Fibroblast of skin of left quadriceps (primary cell): Measurements from ENCODE around the gene LRRC14B.
"Not testable (repeated sequence)": the region's sequence is repeated elsewhere in the genome, so short reads cannot be mapped to it uniquely, and the experiment has no call there.

Experiments
- DNase-seq, 2 experiments: peaks; one replicate each; pipeline ENCODE4 v3.0.0-alpha.2; 2013; ENCODE audit warnings: low read depth in 2 of 2

The LRRC14B gene

DNA sequence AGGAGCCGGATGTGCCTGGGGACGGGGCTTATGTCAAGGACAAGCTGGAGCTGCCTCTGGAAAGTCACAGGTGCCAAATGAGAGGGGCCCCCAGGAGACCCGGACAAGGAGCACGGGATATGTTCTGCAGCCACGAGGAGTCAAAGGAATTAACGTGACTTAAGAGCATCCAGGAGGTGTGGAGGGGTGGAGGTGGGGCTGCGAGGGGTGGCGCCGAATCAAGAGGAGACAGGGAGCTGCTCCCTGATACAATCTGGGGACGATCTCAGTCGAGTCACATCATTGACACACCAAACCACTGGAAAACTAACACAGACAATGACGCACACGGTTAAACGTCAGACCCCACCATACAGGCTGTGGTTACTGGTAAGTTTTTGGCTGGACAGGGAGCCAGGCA is 16.3 kb downstream of the LRRC14B start:
- no peak for DNase-seq

- DNase-seq, result no peak
Measured at GRCh38 chr5:208449-209114, 17.3 kb downstream of the LRRC14B start.

- DNase-seq, result no peak
Measured at GRCh38 chr5:213803-214395, 22.6 kb downstream of the LRRC14B start.

DNA sequence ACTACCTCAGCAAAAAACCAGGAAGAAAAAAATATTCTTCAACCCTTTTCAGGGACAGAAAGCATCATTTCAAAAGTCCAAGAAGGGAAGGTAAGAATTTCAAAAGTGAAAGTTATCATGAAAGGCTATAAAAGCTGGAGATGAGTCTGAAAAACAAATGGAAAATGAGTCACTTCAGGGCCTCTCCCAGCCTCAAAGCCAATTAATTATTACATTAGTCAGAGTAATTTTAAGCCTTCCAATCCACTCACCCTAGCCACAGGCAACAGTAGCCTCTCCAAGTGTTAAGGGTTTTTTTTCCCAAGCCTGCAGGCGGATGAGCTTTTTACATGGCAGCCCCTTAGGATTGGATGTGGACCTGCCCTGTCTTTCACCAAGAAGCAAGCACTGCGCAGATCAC is 24.0 kb downstream of the LRRC14B start:
- DNase-seq, result not testable (repeated sequence)

GRCh38 chr5:216076-216475 is 24.8 kb downstream of the LRRC14B start:
- not testable (repeated sequence) for DNase-seq

DNA sequence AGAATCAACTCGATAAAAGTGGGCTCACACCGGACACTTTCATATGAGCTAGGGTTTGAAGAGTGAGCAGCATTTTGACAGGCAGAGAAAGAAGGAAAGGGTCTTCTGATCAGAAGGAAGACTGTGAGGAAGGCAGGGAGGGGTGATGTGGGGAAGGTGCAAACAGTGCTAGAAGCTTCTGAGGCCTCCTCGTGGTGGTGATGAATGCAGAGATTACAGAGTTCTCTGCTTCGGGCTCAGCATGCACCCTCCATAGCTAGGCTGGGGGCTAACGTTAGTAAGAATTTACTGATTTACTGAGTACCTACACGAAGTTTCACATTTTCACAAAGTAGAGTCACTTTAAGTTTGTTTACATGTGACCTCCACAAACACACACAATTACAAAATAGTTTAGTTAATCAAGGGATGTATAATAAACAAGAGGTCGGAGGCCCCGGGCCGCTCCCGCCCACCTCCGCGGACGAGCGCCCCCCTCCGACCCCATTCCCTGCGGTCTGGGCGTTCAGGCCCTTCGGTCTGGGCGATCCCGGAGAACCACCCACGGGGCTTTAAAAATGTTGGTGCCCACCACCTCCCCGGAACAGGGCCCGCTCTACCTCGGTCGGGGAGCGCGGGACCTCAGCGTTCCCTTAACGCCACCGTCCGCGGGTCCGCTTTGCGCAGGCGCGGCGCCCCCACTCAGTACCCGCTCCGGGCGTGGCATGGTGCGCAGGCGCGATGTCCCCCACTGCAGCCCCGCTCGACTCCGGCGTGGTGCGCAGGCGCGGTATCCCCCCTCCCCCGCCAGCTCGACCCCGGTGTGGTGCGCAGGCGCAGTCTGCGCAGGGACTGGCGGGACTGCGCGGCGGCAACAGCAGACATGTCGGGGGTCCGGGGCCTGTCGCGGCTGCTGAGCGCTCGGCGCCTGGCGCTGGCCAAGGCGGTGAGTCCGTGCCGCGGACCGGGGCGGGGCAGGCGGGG is 26.5 kb downstream of the LRRC14B start, which contains the start of the genes CCDC127 and SDHA:
Gene CCDC127 (minus strand): TSS at position 660 of the 963 bp plus-strand sequence. CDS start 1,304 bp downstream, outside the sequence.
Gene SDHA (plus strand): TSS at position 827 of the 963 bp plus-strand sequence. CDS start 36 bp downstream, at position 863.
- peak; percentile 79 to 80 for DNase-seq

GRCh38 chr5:218457-219291 is 27.4 kb downstream of the LRRC14B start:
- DNase-seq, result no peak

DNA sequence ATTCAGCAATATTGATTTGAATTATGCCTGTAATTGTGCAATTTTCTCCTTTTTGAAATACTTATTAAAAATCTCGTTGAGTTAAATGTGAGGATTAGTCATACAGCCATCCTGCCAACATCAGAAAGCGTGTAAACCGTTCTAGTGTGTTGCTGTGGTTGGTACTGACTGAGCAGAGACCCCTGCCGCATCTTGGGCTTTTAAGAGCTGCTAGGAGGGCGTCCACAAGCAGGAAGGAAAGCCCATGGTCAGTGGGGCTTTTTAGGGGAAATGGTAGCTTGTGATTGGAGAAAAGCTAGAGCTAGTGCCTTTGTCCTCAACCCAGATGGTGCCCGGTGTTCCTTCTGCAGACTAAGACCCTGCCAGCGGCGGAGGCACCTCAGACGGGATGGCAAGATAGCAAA is 28.2 kb downstream of the LRRC14B start:
- no peak for DNase-seq

- DNase-seq, result no peak
Measured at GRCh38 chr5:219991-220390, 28.7 kb downstream of the LRRC14B start.

- not testable (repeated sequence) for DNase-seq
Measured at GRCh38 chr5:222951-223715, 31.8 kb downstream of the LRRC14B start.

GRCh38 chr5:223791-224190 is 32.5 kb downstream of the LRRC14B start:
- no peak for DNase-seq

DNA sequence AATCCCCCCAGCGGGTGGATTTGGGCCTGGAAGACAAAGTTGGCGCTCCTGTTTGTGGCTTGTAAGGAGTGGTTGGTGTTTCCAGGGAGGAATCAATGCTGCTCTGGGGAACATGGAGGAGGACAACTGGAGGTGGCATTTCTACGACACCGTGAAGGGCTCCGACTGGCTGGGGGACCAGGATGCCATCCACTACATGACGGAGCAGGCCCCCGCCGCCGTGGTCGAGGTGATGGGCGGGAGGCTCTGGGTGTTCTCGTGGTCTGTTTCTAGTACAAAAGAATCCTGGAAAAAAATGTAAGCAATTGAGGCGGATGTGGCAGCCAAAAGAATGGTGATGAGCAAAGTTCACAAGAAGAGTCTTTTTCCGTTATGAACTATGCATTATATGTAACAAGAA is 34.0 kb downstream of the LRRC14B start:
- no peak for DNase-seq

GRCh38 chr5:227375-227774 is 36.1 kb downstream of the LRRC14B start:
- DNase-seq, result not testable (repeated sequence)

GRCh38 chr5:228886-229285 is 37.6 kb downstream of the LRRC14B start:
- DNase-seq, result no peak

DNA sequence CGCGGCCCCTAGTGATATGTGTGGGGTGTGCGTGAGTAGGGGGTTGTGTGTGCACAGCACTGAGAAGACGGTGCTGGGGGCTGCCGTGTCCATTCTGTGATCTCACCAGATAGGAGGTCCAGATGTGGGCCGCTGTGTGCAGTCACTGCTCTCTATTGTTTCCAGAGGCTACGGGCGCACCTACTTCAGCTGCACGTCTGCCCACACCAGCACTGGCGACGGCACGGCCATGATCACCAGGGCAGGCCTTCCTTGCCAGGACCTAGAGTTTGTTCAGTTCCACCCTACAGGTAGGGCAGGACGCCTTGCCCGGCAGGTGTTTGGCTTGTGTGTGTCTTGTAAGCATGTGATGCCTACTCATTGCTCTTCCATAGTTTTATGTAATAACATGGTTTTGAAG is 39.4 kb downstream of the LRRC14B start:
- no peak for DNase-seq

GRCh38 chr5:231661-232060 is 40.4 kb downstream of the LRRC14B start:
- no peak for DNase-seq

DNA sequence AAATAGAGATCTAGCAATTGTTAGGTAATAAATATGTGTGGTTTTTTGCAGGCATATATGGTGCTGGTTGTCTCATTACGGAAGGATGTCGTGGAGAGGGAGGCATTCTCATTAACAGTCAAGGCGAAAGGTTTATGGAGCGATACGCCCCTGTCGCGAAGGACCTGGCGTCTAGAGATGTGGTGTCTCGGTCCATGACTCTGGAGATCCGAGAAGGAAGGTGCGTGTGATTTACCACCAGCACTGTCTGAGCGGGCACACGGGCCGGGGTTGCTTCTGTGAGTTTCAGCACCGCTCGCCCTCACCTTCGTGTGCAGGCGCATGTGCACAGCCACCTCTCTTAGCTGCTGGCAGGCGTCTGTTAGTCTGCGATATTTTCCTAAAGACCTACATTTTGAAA is 42.1 kb downstream of the LRRC14B start:
- not testable (repeated sequence) for DNase-seq

DNA sequence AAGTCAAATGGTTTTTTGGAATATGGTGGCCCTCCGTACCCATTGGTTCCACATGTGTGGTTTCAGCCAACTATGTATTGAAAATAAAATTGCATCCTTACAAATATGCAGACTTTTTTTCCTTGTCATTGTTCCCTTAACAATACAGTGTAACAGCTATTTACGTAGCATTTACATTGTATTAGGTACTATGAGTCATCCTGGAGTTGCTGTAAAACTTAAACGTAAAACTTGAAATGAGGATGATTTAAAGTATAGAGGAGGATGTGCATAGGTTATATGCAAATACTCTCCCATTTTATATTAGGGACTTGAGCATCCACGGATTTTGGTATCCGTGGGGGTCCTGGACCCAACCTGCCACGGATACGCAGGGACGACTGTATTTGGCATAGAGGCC is 43.2 kb downstream of the LRRC14B start:
- DNase-seq, result no peak

- not testable (repeated sequence) for DNase-seq
Measured at GRCh38 chr5:235527-235926, 44.2 kb downstream of the LRRC14B start.

DNA sequence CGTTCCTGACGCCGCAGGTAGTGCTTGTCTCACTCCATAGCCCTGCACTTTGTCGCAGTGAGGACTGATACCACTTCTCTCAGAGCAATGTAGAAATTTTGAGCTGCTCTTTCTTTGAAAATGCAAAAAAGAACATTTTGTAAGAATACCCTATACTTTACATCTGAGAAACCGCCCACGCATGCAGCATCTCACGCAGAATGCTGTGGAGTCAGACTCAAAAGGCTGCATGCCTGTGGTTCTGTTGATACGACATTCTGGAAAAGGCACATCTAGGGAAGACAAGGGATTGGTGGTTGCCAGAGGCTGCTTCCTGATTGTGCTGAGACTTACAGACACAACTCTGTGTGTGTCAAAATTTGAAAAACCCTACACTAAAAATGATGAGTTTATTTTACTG is 46.6 kb downstream of the LRRC14B start:
- not testable (repeated sequence) for DNase-seq

DNA sequence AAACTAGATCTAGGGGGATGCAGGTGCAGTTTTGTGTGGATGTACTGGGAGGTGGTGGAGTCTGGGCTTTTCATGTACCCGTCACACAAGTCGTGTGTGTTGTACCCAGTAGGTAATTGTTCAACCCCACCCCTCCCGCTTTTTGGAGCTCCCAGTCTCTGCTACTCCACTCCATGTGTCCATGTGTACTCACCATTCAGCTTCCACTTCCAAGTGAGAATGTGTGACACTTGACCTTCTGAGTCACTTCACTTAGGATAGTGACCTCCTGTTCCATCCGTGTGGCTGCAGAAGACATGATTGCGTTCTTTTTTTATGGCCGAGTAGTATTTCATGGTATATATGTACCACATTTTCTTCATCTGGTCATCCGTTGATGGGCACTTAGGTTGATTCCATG is 49.3 kb downstream of the LRRC14B start:
- DNase-seq, result not testable (repeated sequence)
